ENCODE data around the gene HNRNPA3. TPM values are rescaled to one million over a fixed set of nuclear protein-coding genes. Genes with fewer than 3 reads are reported as not detected.
A peak's percentile ranks its signal among the peaks of the same experiment; 100 is the strongest.

The HNRNPA3 gene
- total RNA-seq: 334 and 339 TPM in 2 replicates
- long read RNA-seq, full-length matches to known transcripts: 80 of 149 reads
- long read RNA-seq, partial matches to known transcripts: 21 of 149 reads
- long read RNA-seq, other reads (novel, unspliced or antisense): 48 of 149 reads

- TF ChIP-seq CTCF (IDR thresholded peaks at IDR 0.05; ENCODE audit: unreplicated experiment): peak; percentile 17
- H3K4me3 Mint-ChIP-seq (ENCODE audit: low read depth): peak within 1 kb of the TSS; percentile 92
- H3K9me3 Mint-ChIP-seq (ENCODE audit: low read depth): no peaks in the 10 kb centered on the region
- peaks cover 21% of the 10 kb centered on the region for H3K36me3 Mint-ChIP-seq (ENCODE audit: insufficient read depth)
- H3K27ac Mint-ChIP-seq: peak within 1 kb of the TSS; percentile 100
- H3K4me1 Mint-ChIP-seq (ENCODE audit: low read depth): peaks cover 29% of the 10 kb centered on the region
- H3K27me3 Mint-ChIP-seq: no peaks in the 10 kb centered on the region
- peak; percentile 99 for DNase-seq (ENCODE audit: low spot score, unreplicated experiment)
Measured at GRCh38 chr2:177212106-177212890, at the start of gene HNRNPA3. HNRNPA3 (plus strand) TSS chr2:177212794; CDS start chr2:177212800, 6 bp downstream.

GRCh38 chr2:177164131-177164530 lies 48.5 kb upstream of the HNRNPA3 start:
- H3K9me3 Mint-ChIP-seq (ENCODE audit: low read depth): no peaks in the 10 kb centered on the region
- no peaks in the 10 kb centered on the region for H3K27me3 Mint-ChIP-seq
- DNase-seq (ENCODE audit: low spot score, unreplicated experiment): no peak
- H3K4me3 Mint-ChIP-seq (ENCODE audit: low read depth): no peak overlapping the region
- TF ChIP-seq CTCF (IDR thresholded peaks at IDR 0.05; ENCODE audit: unreplicated experiment): no peak
- no peaks in the 10 kb centered on the region for H3K36me3 Mint-ChIP-seq (ENCODE audit: insufficient read depth)
- peaks cover 25% of the 10 kb centered on the region for H3K4me1 Mint-ChIP-seq (ENCODE audit: low read depth)
- no peak overlapping the region for H3K27ac Mint-ChIP-seq

- DNase-seq (ENCODE audit: low spot score, unreplicated experiment): peak; percentile 81
- H3K27me3 Mint-ChIP-seq: no peaks in the 10 kb centered on the region
- TF ChIP-seq CTCF (IDR thresholded peaks at IDR 0.05; ENCODE audit: unreplicated experiment): peak; percentile 99
- no peaks in the 10 kb centered on the region for H3K9me3 Mint-ChIP-seq (ENCODE audit: low read depth)
- no peak overlapping the region for H3K27ac Mint-ChIP-seq
- H3K4me1 Mint-ChIP-seq (ENCODE audit: low read depth): peaks cover 27% of the 10 kb centered on the region
- no peak overlapping the region for H3K4me3 Mint-ChIP-seq (ENCODE audit: low read depth)
- no peaks in the 10 kb centered on the region for H3K36me3 Mint-ChIP-seq (ENCODE audit: insufficient read depth)
Measured at GRCh38 chr2:177164584-177165052, 48.0 kb upstream of the HNRNPA3 start.

GRCh38 chr2:177165061-177165583 lies 47.5 kb upstream of the HNRNPA3 start:
- H3K4me3 Mint-ChIP-seq (ENCODE audit: low read depth): no peak overlapping the region
- no peak for DNase-seq (ENCODE audit: low spot score, unreplicated experiment)
- H3K27me3 Mint-ChIP-seq: no peaks in the 10 kb centered on the region
- no peak overlapping the region for H3K27ac Mint-ChIP-seq
- no peak for TF ChIP-seq CTCF (IDR thresholded peaks at IDR 0.05; ENCODE audit: unreplicated experiment)
- H3K36me3 Mint-ChIP-seq (ENCODE audit: insufficient read depth): no peaks in the 10 kb centered on the region
- H3K9me3 Mint-ChIP-seq (ENCODE audit: low read depth): no peaks in the 10 kb centered on the region
- H3K4me1 Mint-ChIP-seq (ENCODE audit: low read depth): peaks cover 32% of the 10 kb centered on the region
